HepG2 (cell line): ENCODE data around the gene TMEM141. TPM values are rescaled to one million over a fixed set of nuclear protein-coding genes. Genes with fewer than 3 reads are reported as not detected.

Experiments used
- ATF7-NPFF ChIP-seq: sonication (generic); formaldehyde crosslinking; IDR thresholded peaks from 2 replicates; pipeline ENCODE4 v1.8.1; 2023; ENCODE audit warnings: mild to moderate bottlenecking, low read depth, missing genetic modification reagents, moderate library complexity
- CREB3 ChIP-seq: sonication (generic); formaldehyde crosslinking; IDR thresholded peaks from 2 replicates; pipeline ENCODE4 v1.5.0; 2020; ENCODE audit warnings: missing genetic modification reagents
- DNMT1 ChIP-seq: sonication (generic); formaldehyde crosslinking; IDR thresholded peaks from 2 replicates; pipeline ENCODE4 v1.5.1; 2020; ENCODE audit warnings: mild to moderate bottlenecking, missing genetic modification reagents
- HDAC2 ChIP-seq: sonication (generic); formaldehyde crosslinking; IDR thresholded peaks from 2 replicates; pipeline ENCODE4 v1.4.0; 2020; ENCODE audit warnings: missing genetic modification reagents
- NFE2L2 ChIP-seq: fragments of 150-350 bp; IDR thresholded peaks from 2 replicates; pipeline ENCODE4 v1.6.1; 2014; ENCODE audit warnings: low read length
- REST ChIP-seq, 2 experiments: IDR thresholded peaks; 2 replicates each; pipeline ENCODE4 v1.6.1; 2011 to 2012; ENCODE audit warnings: low read length in 2 of 2, borderline replicate concordance in 1 of 2, low read depth in 1 of 2, mild to moderate bottlenecking in 1 of 2, moderate library complexity in 1 of 2
- SKIL ChIP-seq: sonication (generic); formaldehyde crosslinking; IDR thresholded peaks from 2 replicates; pipeline ENCODE4 v1.8.0; 2022; ENCODE audit warnings: missing genetic modification reagents, mild to moderate bottlenecking, moderate library complexity, borderline replicate concordance
- WIZ ChIP-seq: sonication (generic); formaldehyde crosslinking; IDR thresholded peaks from 2 replicates; pipeline ENCODE4 v1.5.1; 2020; ENCODE audit warnings: mild to moderate bottlenecking, missing genetic modification reagents
- ZBTB20 ChIP-seq: sonication (generic); formaldehyde crosslinking; IDR thresholded peaks from 2 replicates; pipeline ENCODE4 v1.8.1; 2023; ENCODE audit warnings: missing genetic modification reagents, low read depth, mild to moderate bottlenecking, borderline replicate concordance
- ZNF646 ChIP-seq: sonication (generic); formaldehyde crosslinking; IDR thresholded peaks from 2 replicates; pipeline ENCODE4 v1.9.0; 2021; ENCODE audit warnings: mild to moderate bottlenecking, missing genetic modification reagents
- ZNF784 ChIP-seq: sonication (generic); formaldehyde crosslinking; IDR thresholded peaks from 2 replicates; pipeline ENCODE4 v1.5.1; 2020; ENCODE audit warnings: missing genetic modification reagents, mild to moderate bottlenecking, borderline replicate concordance
- polyA plus RNA-seq, 8 experiments: library from polyadenylated mRNA; depleted of rRNA in 3 of 8; stranded (reverse) in 7 of 8; unstranded in 1 of 8; fragments of >200 nt; fragmentation: Illumina TruSeq in 4 of 8; extraction: Trizol in 4 of 8; gene quantifications; 2 replicates each; pipeline versions ENCODE4 v1.2.1 to v1.2.3, GENCODE V29; 2011 to 2016; ENCODE audit warnings: low read depth in 4 of 8, missing spikeins in 1 of 8, mixed read lengths in 1 of 8; ENCODE audit not compliant: insufficient read depth in 1 of 8
- total RNA-seq, 5 experiments: library from RNA; depleted of rRNA; stranded (reverse); fragments of >200 nt; fragmentation: Illumina TruSeq; extraction: Trizol; gene quantifications; 2 replicates each; pipeline ENCODE4 v1.2.3, GENCODE V29; 2016; ENCODE audit warnings: low read depth in 1 of 5

Gene TMEM141
- total and polyA plus RNA-seq, 2 of the 13 experiments (the other 11 are each of a cell fraction or from before 2014, with no cell fraction given), result 81.0 to 202 TPM

GRCh38 chr9:136799079-136799853 is 8.1 kb downstream of the TMEM141 start (continued):
- TF ChIP-seq ZNF646 (CRISPR knock-in tag), result 0 out of 2 replicates have a peak, but pooled peaks have one; percentile 3
- no peak; the same call in 1 of the 2 replicates for TF ChIP-seq ZNF784 (CRISPR knock-in tag)
- no peak; the same call in 1 of the 2 replicates for TF ChIP-seq WIZ
- peak; percentile 80 for TF ChIP-seq HDAC2 (CRISPR knock-in tag)
- TF ChIP-seq DNMT1 (CRISPR knock-in tag), result peak; percentile 62; the same call in 1 of the 2 replicates
- peak; percentile 67; the same call in 1 of the 2 replicates for TF ChIP-seq SKIL (CRISPR knock-in tag)
- no peak for TF ChIP-seq CREB3 (CRISPR knock-in tag)
- TF ChIP-seq ZBTB20, result peak; percentile 75; the same call in 1 of the 2 replicates
- no peak for TF ChIP-seq NFE2L2
- TF ChIP-seq ATF7-NPFF (CRISPR knock-in tag), result no peak
- no peak for TF ChIP-seq REST (IDR thresholded peaks at IDR 0.05; ENCODE audit: borderline replicate concordance in 1 of 2, low read depth in 1 of 2, low read length in 2 of 2)
